Activated CD8-positive, alpha-beta T cell treated with anti-CD3 and anti-CD28 coated beads, Interleukin-2, amount 10 ng/mL, durations not matched to agents 7 days and 5 days (primary cell): ENCODE data around the gene AHI1. TPM values are rescaled to one million over a fixed set of nuclear protein-coding genes. Genes with fewer than 3 reads are reported as not detected.
"Not testable (repeated sequence)": the region's sequence is repeated elsewhere in the genome, so short reads cannot be mapped to it uniquely, and the experiment has no call there.

Experiments used
- ATAC-seq: fragments of 150-1000 bp; cut with Tn5 transposase; one replicate; pipeline ENCODE4 v1.10.0; 2021; ENCODE audit warnings: moderate library complexity
- CTCF ChIA-PET: fragments of 350-600 bp; sonication (Branson Sonifier 250); formaldehyde crosslinking; loops from one replicate; lab custom pipeline; 2021; ENCODE audit warnings: antibody characterized with exemption; lab: Charles Lee
- POLR2A ChIA-PET: fragments of 350-600 bp; sonication (Branson Sonifier 250); formaldehyde crosslinking; loops from one replicate; lab custom pipeline; 2021; ENCODE audit warnings: antibody characterized with exemption; lab: Charles Lee
- DNase-seq: peaks from one replicate; pipeline ENCODE4 v3.0.0-alpha.2; 2020
- H3K27ac Mint-ChIP-seq: one replicate; pipeline ENCODE4 v1.8.0; 2021; ENCODE audit warnings: mild to moderate bottlenecking, mixed read lengths
- H3K27me3 Mint-ChIP-seq: one replicate; pipeline ENCODE4 v1.8.0; 2021; ENCODE audit warnings: low read depth, mixed read lengths
- H3K36me3 Mint-ChIP-seq: one replicate; pipeline ENCODE4 v1.8.0; 2021; ENCODE audit warnings: low read depth, mixed read lengths
- H3K4me1 Mint-ChIP-seq: one replicate; pipeline ENCODE4 v1.8.0; 2021; ENCODE audit warnings: low read depth, mixed read lengths
- H3K4me3 Mint-ChIP-seq: one replicate; pipeline ENCODE4 v1.8.0; 2021; ENCODE audit warnings: mild to moderate bottlenecking, mixed read lengths
- H3K9me3 Mint-ChIP-seq: one replicate; pipeline ENCODE4 v1.8.0; 2022; ENCODE audit warnings: mixed read lengths; ENCODE audit not compliant: insufficient read depth
- total RNA-seq, 2 experiments: library from RNA; stranded (reverse); gene quantifications; one replicate each; pipeline ENCODE4 v1.2.3, GENCODE V29; 2021

The AHI1 gene
- total RNA-seq, 2 experiments from 2014 or later: 10.9 to 13.8 TPM

- Mint-ChIP-seq H3K36me3 (no peaks in the 10 kb centered on the region), H3K27ac (no peak overlapping the region), H3K4me3 (no peak overlapping the region), H3K27me3 (no peaks in the 10 kb centered on the region), H3K9me3 (no peaks in the 10 kb centered on the region), H3K4me1 (no peaks in the 10 kb centered on the region)
- ChIA-PET POLR2A (no interaction called here), CTCF (no interaction called here)
- ATAC-seq: no peak
- no peak for DNase-seq
Measured at GRCh38 chr6:135250751-135251497, 246.6 kb downstream of the AHI1 start.

GRCh38 chr6:135250234-135250633 lies 247.3 kb downstream of the AHI1 start:
- DNase-seq: no peak
- no peak for ATAC-seq
- Mint-ChIP-seq H3K4me1 (no peaks in the 10 kb centered on the region), H3K4me3 (no peak overlapping the region), H3K27me3 (no peaks in the 10 kb centered on the region), H3K36me3 (no peaks in the 10 kb centered on the region), H3K9me3 (no peaks in the 10 kb centered on the region), H3K27ac (no peak overlapping the region)
- CTCF ChIA-PET: no interaction called here
- POLR2A ChIA-PET: interaction anchor here (0.6 kb wide), 1 partner anchor 251 kb away, joined by 4 read pairs; no protein-coding TSS in a partner anchor

- H3K9me3 Mint-ChIP-seq, ATAC-seq, H3K36me3 Mint-ChIP-seq, DNase-seq, H3K4me1 Mint-ChIP-seq, H3K27me3 Mint-ChIP-seq, H3K27ac Mint-ChIP-seq, CTCF ChIA-PET, POLR2A ChIA-PET, H3K4me3 Mint-ChIP-seq: not testable (repeated sequence)
Measured at GRCh38 chr6:135246412-135247012, 251.0 kb downstream of the AHI1 start.

GRCh38 chr6:135244805-135245204 lies 252.7 kb downstream of the AHI1 start:
- Mint-ChIP-seq H3K27me3 (no peaks in the 10 kb centered on the region), H3K4me1 (no peaks in the 10 kb centered on the region), H3K9me3 (no peaks in the 10 kb centered on the region), H3K4me3 (no peak overlapping the region), H3K27ac (no peak overlapping the region), H3K36me3 (no peaks in the 10 kb centered on the region)
- POLR2A ChIA-PET: interaction anchor here (0.6 kb wide), 1 partner anchor 163 kb away, joined by 4 read pairs; no protein-coding TSS in a partner anchor
- CTCF ChIA-PET: no interaction called here
- ATAC-seq (no peak), DNase-seq (no peak)

GRCh38 chr6:135243871-135244796 lies 253.4 kb downstream of the AHI1 start:
- Mint-ChIP-seq H3K4me3 (no peak overlapping the region), H3K36me3 (no peaks in the 10 kb centered on the region), H3K4me1 (no peaks in the 10 kb centered on the region), H3K9me3 (no peaks in the 10 kb centered on the region), H3K27ac (no peak overlapping the region), H3K27me3 (peaks cover under 1% of the 10 kb centered on the region)
- POLR2A ChIA-PET: interaction anchor here (0.6 kb wide), 2 partner anchors 16 to 164 kb away, joined by 3 to 4 read pairs; no protein-coding TSS in a partner anchor
- ATAC-seq (no peak), DNase-seq (no peak)
- CTCF ChIA-PET: interaction anchor here (1.0 kb wide), 1 partner anchor 156 kb away, joined by 3 read pairs; no protein-coding TSS in a partner anchor

GRCh38 chr6:135240711-135241110 lies 256.8 kb downstream of the AHI1 start:
- Mint-ChIP-seq H3K27ac (no peak overlapping the region), H3K27me3 (peaks cover 4% of the 10 kb centered on the region), H3K4me1 (peaks cover 7% of the 10 kb centered on the region), H3K9me3 (no peaks in the 10 kb centered on the region), H3K4me3 (no peak overlapping the region), H3K36me3 (no peaks in the 10 kb centered on the region)
- DNase-seq (no peak), ATAC-seq (no peak)
- ChIA-PET POLR2A (interaction anchor here (0.6 kb wide), 1 partner anchor 1080 kb away, joined by 3 read pairs; no protein-coding TSS in a partner anchor), CTCF (interaction anchor here (1.3 kb wide), 1 partner anchor 82 kb away, joined by 3 read pairs; no protein-coding TSS in a partner anchor)

GRCh38 chr6:135236732-135237131 lies 260.8 kb downstream of the AHI1 start:
- Mint-ChIP-seq H3K27me3 (peaks cover 4% of the 10 kb centered on the region), H3K9me3 (no peaks in the 10 kb centered on the region), H3K36me3 (no peaks in the 10 kb centered on the region), H3K4me3 (no peak overlapping the region), H3K27ac (no peak overlapping the region), H3K4me1 (peaks cover 18% of the 10 kb centered on the region)
- CTCF ChIA-PET: interaction anchor here (1.0 to 1.3 kb wide), 2 partner anchors 52 to 154 kb away, joined by 3 read pairs; no protein-coding TSS in a partner anchor
- DNase-seq: no peak
- POLR2A ChIA-PET: no interaction called here
- ATAC-seq: no peak

- Mint-ChIP-seq H3K9me3 (no peaks in the 10 kb centered on the region), H3K27ac (no peak overlapping the region), H3K4me1 (peaks cover 22% of the 10 kb centered on the region), H3K36me3 (no peaks in the 10 kb centered on the region), H3K27me3 (peaks cover 4% of the 10 kb centered on the region), H3K4me3 (no peak overlapping the region)
- ChIA-PET CTCF (interaction anchor here (1.0 to 2.8 kb wide), 4 partner anchors 52 to 203 kb away, joined by 3 to 6 read pairs (median 4); no protein-coding TSS in a partner anchor), POLR2A (no interaction called here)
- DNase-seq (no peak), ATAC-seq (no peak)
Measured at GRCh38 chr6:135236319-135236718, 261.2 kb downstream of the AHI1 start.

GRCh38 chr6:135235716-135236115 lies 261.8 kb downstream of the AHI1 start:
- ChIA-PET POLR2A (no interaction called here), CTCF (interaction anchor here (1.0 to 2.8 kb wide), 3 partner anchors 155 to 204 kb away, joined by 3 to 6 read pairs (median 4); no protein-coding TSS in a partner anchor)
- peaks cover 4% of the 10 kb centered on the region for H3K27me3 Mint-ChIP-seq
- H3K27ac Mint-ChIP-seq: no peak overlapping the region
- no peak overlapping the region for H3K4me3 Mint-ChIP-seq
- no peaks in the 10 kb centered on the region for H3K36me3 Mint-ChIP-seq
- DNase-seq: no peak
- peaks cover 27% of the 10 kb centered on the region for H3K4me1 Mint-ChIP-seq
- no peak for ATAC-seq
- H3K9me3 Mint-ChIP-seq: no peaks in the 10 kb centered on the region

- POLR2A ChIA-PET: no interaction called here
- DNase-seq (no peak), ATAC-seq (no peak)
- H3K4me1 Mint-ChIP-seq: peaks cover 28% of the 10 kb centered on the region
- H3K27me3 Mint-ChIP-seq: peaks cover 4% of the 10 kb centered on the region
- CTCF ChIA-PET: interaction anchor here (0.7 to 2.8 kb wide), 2 partner anchors 169 to 188 kb away, joined by 3 to 6 read pairs; no protein-coding TSS in a partner anchor
- no peak overlapping the region for H3K4me3 Mint-ChIP-seq
- H3K36me3 Mint-ChIP-seq: no peaks in the 10 kb centered on the region
- no peak overlapping the region for H3K27ac Mint-ChIP-seq
- H3K9me3 Mint-ChIP-seq: no peaks in the 10 kb centered on the region
Measured at GRCh38 chr6:135234492-135234780, 263.1 kb downstream of the AHI1 start.

- no peak for ATAC-seq
Measured at GRCh38 chr6:135233686-135234491, 263.7 kb downstream of the AHI1 start.

More at GRCh38 chr6:135233686-135234491, 263.7 kb downstream of the AHI1 start:
- no peak for DNase-seq
- no peaks in the 10 kb centered on the region for H3K9me3 Mint-ChIP-seq
- CTCF ChIA-PET: interaction anchor here (0.7 to 2.8 kb wide), 2 partner anchors 170 to 189 kb away, joined by 3 to 6 read pairs; no protein-coding TSS in a partner anchor
- peaks cover 1% of the 10 kb centered on the region for H3K27me3 Mint-ChIP-seq
- H3K4me1 Mint-ChIP-seq: peaks cover 28% of the 10 kb centered on the region
- no peak overlapping the region for H3K27ac Mint-ChIP-seq
- POLR2A ChIA-PET: no interaction called here
- H3K36me3 Mint-ChIP-seq: no peaks in the 10 kb centered on the region
- H3K4me3 Mint-ChIP-seq: no peak overlapping the region
